ENCODE results near the gene BLID.

Gene BLID

DNA sequence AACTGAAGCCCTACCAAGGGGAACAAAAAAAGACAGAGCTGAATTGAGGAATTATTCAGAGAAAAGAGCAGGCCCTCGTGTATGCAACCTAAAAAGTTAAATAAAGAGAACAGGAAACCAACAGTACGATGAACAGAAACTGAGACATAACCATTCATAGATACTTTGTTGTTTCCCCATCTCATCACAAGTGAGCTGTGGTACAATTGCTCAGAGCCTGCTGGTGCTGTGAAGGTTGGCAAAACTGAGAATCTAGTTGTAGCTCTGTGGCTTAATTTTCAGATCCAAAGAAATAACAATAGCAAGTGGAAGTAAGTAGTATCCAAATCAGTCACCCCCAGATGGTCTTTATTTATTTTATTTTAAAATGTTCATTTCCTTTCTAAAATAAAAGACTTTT is 37.7 kb upstream of the BLID start:
- DNase-seq = no peak
- Histone ChIP-seq H3K79me2 (ENCODE audit: control insufficient read depth, insufficient read depth, low read length, poor library complexity) (no peaks in the 10 kb centered on the region), H3K4me2 (ENCODE audit: low read length) (no peak overlapping the region), H4K8ac (ENCODE audit: low read depth, low read length) (no peak overlapping the region), H3K79me1 (ENCODE audit: low read length) (no peaks in the 10 kb centered on the region), H3K14ac (ENCODE audit: low read length) (no peak overlapping the region), H2BK12ac (ENCODE audit: low read length) (no peak overlapping the region), H2AK5ac (ENCODE audit: low read length) (no peak overlapping the region), H3K9me3 (ENCODE audit: insufficient read depth, low read depth, low read length) (no peaks in the 10 kb centered on the region), H2AFZ (ENCODE audit: insufficient read depth, low read length, poor library complexity) (no peak overlapping the region), H3K36me3 (ENCODE audit: control insufficient read depth in 1 of 2, insufficient read depth in 2 of 2, low read length in 2 of 2) (no peaks in the 10 kb centered on the region), H3K18ac (ENCODE audit: low read length) (no peak overlapping the region), H3K27me3 (ENCODE audit: insufficient read depth, low read length) (no peaks in the 10 kb centered on the region), H2BK5ac (ENCODE audit: low read depth, low read length, poor library complexity) (no peak overlapping the region), H3K4ac (ENCODE audit: low read depth, low read length) (no peak overlapping the region), H3K9ac (ENCODE audit: low read length) (no peak overlapping the region), H4K91ac (ENCODE audit: low read depth, low read length) (no peak overlapping the region), H3K23ac (ENCODE audit: low read length) (no peak overlapping the region), H3K4me1 (ENCODE audit: control insufficient read depth in 1 of 2, insufficient read depth in 2 of 2, low read length in 2 of 2) (no peaks in the 10 kb centered on the region), H2BK120ac (ENCODE audit: insufficient read depth, low read length, poor library complexity) (no peak overlapping the region), H3K27ac (ENCODE audit: low read depth, low read length) (no peak overlapping the region), H4K12ac (ENCODE audit: low read depth, low read length) (no peak overlapping the region), H3K4me3 (ENCODE audit: low read depth, low read length) (no peak overlapping the region)
- no CpG with 5 or more reads among the region's 2 CpGs for WGBS (ENCODE audit: extremely low coverage, insufficient coverage, insufficient read length)

GRCh38 chr11:122150216-122151124 is 34.5 kb upstream of the BLID start:
- Histone ChIP-seq H2AK5ac (ENCODE audit: low read length) (no peak overlapping the region), H4K8ac (ENCODE audit: low read depth, low read length) (no peak overlapping the region), H3K79me1 (ENCODE audit: low read length) (no peaks in the 10 kb centered on the region), H3K18ac (ENCODE audit: low read length) (no peak overlapping the region), H3K27ac (ENCODE audit: low read depth, low read length) (no peak overlapping the region), H3K79me2 (ENCODE audit: control insufficient read depth, insufficient read depth, low read length, poor library complexity) (no peaks in the 10 kb centered on the region), H3K4ac (ENCODE audit: low read depth, low read length) (no peak overlapping the region), H3K36me3 (ENCODE audit: control insufficient read depth in 1 of 2, insufficient read depth in 2 of 2, low read length in 2 of 2) (no peaks in the 10 kb centered on the region), H3K9me3 (ENCODE audit: insufficient read depth, low read depth, low read length) (no peaks in the 10 kb centered on the region), H2BK5ac (ENCODE audit: low read depth, low read length, poor library complexity) (no peak overlapping the region), H4K12ac (ENCODE audit: low read depth, low read length) (no peak overlapping the region), H3K23ac (ENCODE audit: low read length) (no peak overlapping the region), H2AFZ (ENCODE audit: insufficient read depth, low read length, poor library complexity) (no peak overlapping the region), H2BK12ac (ENCODE audit: low read length) (no peak overlapping the region), H4K91ac (ENCODE audit: low read depth, low read length) (no peak overlapping the region), H3K4me1 (ENCODE audit: control insufficient read depth in 1 of 2, insufficient read depth in 2 of 2, low read length in 2 of 2) (no peaks in the 10 kb centered on the region), H3K9ac (ENCODE audit: low read length) (no peak overlapping the region), H3K4me3 (ENCODE audit: low read depth, low read length) (no peak overlapping the region), H3K4me2 (ENCODE audit: low read length) (no peak overlapping the region), H3K14ac (ENCODE audit: low read length) (no peak overlapping the region), H2BK120ac (ENCODE audit: insufficient read depth, low read length, poor library complexity) (no peak overlapping the region), H3K27me3 (ENCODE audit: insufficient read depth, low read length) (no peaks in the 10 kb centered on the region)
- DNase-seq = no peak
- no CpG with 5 or more reads among the region's 5 CpGs for WGBS (ENCODE audit: extremely low coverage, insufficient coverage, insufficient read length)

DNA sequence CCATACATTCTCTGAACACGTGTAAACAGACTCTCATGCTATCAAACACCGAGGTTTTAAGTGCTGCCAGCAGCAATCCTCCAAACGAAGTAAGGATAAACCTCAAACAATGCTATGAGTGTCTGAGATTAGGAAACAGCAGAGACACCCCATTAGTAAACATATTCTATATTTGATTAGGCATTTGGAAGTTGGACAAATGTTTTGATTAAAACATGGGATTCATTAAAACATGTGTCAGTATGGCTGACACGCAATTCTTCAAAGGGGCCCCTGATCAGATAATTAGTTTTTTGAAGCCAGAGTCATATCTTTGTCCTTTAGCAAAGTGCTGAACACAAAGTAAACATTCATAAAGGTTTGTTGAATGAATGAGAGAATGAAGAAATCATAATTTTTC is 33.2 kb upstream of the BLID start:
- H3K9me3 ChIP-seq (ENCODE audit: insufficient read depth, low read depth, low read length) = no peaks in the 10 kb centered on the region
- WGBS (ENCODE audit: extremely low coverage, insufficient coverage, insufficient read length) = no CpG with 5 or more reads among the region's 4 CpGs

GRCh38 chr11:122146475-122146874 is 30.5 kb upstream of the BLID start:
- Histone ChIP-seq H3K18ac (ENCODE audit: low read length) (no peak overlapping the region), H3K4me1 (ENCODE audit: control insufficient read depth in 1 of 2, insufficient read depth in 2 of 2, low read length in 2 of 2) (no peaks in the 10 kb centered on the region), H3K79me1 (ENCODE audit: low read length) (no peaks in the 10 kb centered on the region), H2AK5ac (ENCODE audit: low read length) (no peak overlapping the region), H3K36me3 (ENCODE audit: control insufficient read depth in 1 of 2, insufficient read depth in 2 of 2, low read length in 2 of 2) (no peaks in the 10 kb centered on the region), H3K14ac (ENCODE audit: low read length) (no peak overlapping the region), H3K79me2 (ENCODE audit: control insufficient read depth, insufficient read depth, low read length, poor library complexity) (no peaks in the 10 kb centered on the region), H3K9me3 (ENCODE audit: insufficient read depth, low read depth, low read length) (no peaks in the 10 kb centered on the region), H2BK12ac (ENCODE audit: low read length) (no peak overlapping the region), H4K91ac (ENCODE audit: low read depth, low read length) (no peak overlapping the region), H3K27ac (ENCODE audit: low read depth, low read length) (no peak overlapping the region), H2BK120ac (ENCODE audit: insufficient read depth, low read length, poor library complexity) (no peak overlapping the region), H3K4me2 (ENCODE audit: low read length) (no peak overlapping the region), H2AFZ (ENCODE audit: insufficient read depth, low read length, poor library complexity) (no peak overlapping the region), H3K9ac (ENCODE audit: low read length) (no peak overlapping the region), H3K4ac (ENCODE audit: low read depth, low read length) (no peak overlapping the region), H3K27me3 (ENCODE audit: insufficient read depth, low read length) (no peaks in the 10 kb centered on the region), H4K12ac (ENCODE audit: low read depth, low read length) (no peak overlapping the region), H4K8ac (ENCODE audit: low read depth, low read length) (no peak overlapping the region), H2BK5ac (ENCODE audit: low read depth, low read length, poor library complexity) (no peak overlapping the region), H3K23ac (ENCODE audit: low read length) (no peak overlapping the region), H3K4me3 (ENCODE audit: low read depth, low read length) (no peak overlapping the region)
- no CpG with 5 or more reads among the region's 2 CpGs for WGBS (ENCODE audit: extremely low coverage, insufficient coverage, insufficient read length)
- no peak for DNase-seq

More for the DNA sequence above, 33.2 kb upstream of the BLID start:
- H4K8ac ChIP-seq (ENCODE audit: low read depth, low read length) = no peak overlapping the region
- no peak overlapping the region for H2BK5ac ChIP-seq (ENCODE audit: low read depth, low read length, poor library complexity)
- H3K23ac ChIP-seq (ENCODE audit: low read length) = no peak overlapping the region
- no peak for DNase-seq
- H3K14ac ChIP-seq (ENCODE audit: low read length) = no peak overlapping the region
- no peak overlapping the region for H3K4me3 ChIP-seq (ENCODE audit: low read depth, low read length)
- H3K4ac ChIP-seq (ENCODE audit: low read depth, low read length) = no peak overlapping the region
- no peaks in the 10 kb centered on the region for H3K4me1 ChIP-seq (ENCODE audit: control insufficient read depth in 1 of 2, insufficient read depth in 2 of 2, low read length in 2 of 2)
- H2AK5ac ChIP-seq (ENCODE audit: low read length) = no peak overlapping the region
- H2BK120ac ChIP-seq (ENCODE audit: insufficient read depth, low read length, poor library complexity) = no peak overlapping the region
- no peak overlapping the region for H2AFZ ChIP-seq (ENCODE audit: insufficient read depth, low read length, poor library complexity)
- H3K36me3 ChIP-seq (ENCODE audit: control insufficient read depth in 1 of 2, insufficient read depth in 2 of 2, low read length in 2 of 2) = no peaks in the 10 kb centered on the region
- no peak overlapping the region for H3K4me2 ChIP-seq (ENCODE audit: low read length)
- no peak overlapping the region for H3K18ac ChIP-seq (ENCODE audit: low read length)
- no peak overlapping the region for H4K12ac ChIP-seq (ENCODE audit: low read depth, low read length)
- no peak overlapping the region for H2BK12ac ChIP-seq (ENCODE audit: low read length)
- no peak overlapping the region for H4K91ac ChIP-seq (ENCODE audit: low read depth, low read length)
- H3K27me3 ChIP-seq (ENCODE audit: insufficient read depth, low read length) = no peaks in the 10 kb centered on the region
- H3K9ac ChIP-seq (ENCODE audit: low read length) = no peak overlapping the region
- H3K79me2 ChIP-seq (ENCODE audit: control insufficient read depth, insufficient read depth, low read length, poor library complexity) = no peaks in the 10 kb centered on the region
- no peaks in the 10 kb centered on the region for H3K79me1 ChIP-seq (ENCODE audit: low read length)
- H3K27ac ChIP-seq (ENCODE audit: low read depth, low read length) = no peak overlapping the region

All from trophoblast cell (in vitro differentiated cells and primary cell).